ENCODE measurements around the gene FGD3.

GRCh38 chr9:92963831-92964606, 16.7 kb downstream of the FGD3 start:
- TF ChIP-seq POLR2A (IDR thresholded peaks at IDR 0.05; ENCODE audit: low read depth, low read length) = peak; percentile 67; the same call in 1 of the 2 replicates
- peak; percentile 84 for TF ChIP-seq POLR2AphosphoS5 (IDR thresholded peaks at IDR 0.05; ENCODE audit: low read depth, low read length)
